CD14-positive monocyte (primary cell): ENCODE results near the gene SPATA9. TPM values are rescaled to one million over a fixed set of nuclear protein-coding genes. Genes with fewer than 3 reads are reported as not detected.

Experiments
- DNase-seq, 3 donors: peaks; one replicate each; pipeline ENCODE4 v3.0.0-alpha.2; 2011 to 2022
- H2AFZ ChIP-seq: 2 replicates; pipeline ENCODE4 v1.6.0; 2012; ENCODE audit warnings: mild to moderate bottlenecking, low read depth, low read length, inconsistent platforms; ENCODE audit not compliant: insufficient read depth, poor library complexity, severe bottlenecking
- H3K27ac ChIP-seq, 2 donors: 1 replicate in 1 of 2; 2 replicates in 1 of 2; pipeline ENCODE4 v1.5.1; 2012 to 2013; ENCODE audit warnings: low read length in 2 of 2, control low read depth in 1 of 2, inconsistent platforms in 1 of 2, low read depth in 1 of 2, mild to moderate bottlenecking in 1 of 2
- H3K27me3 ChIP-seq, 2 donors: one replicate each; pipeline versions ENCODE4 v1.6.0 to v1.6.1; 2011 to 2013; ENCODE audit warnings: low read length in 2 of 2; ENCODE audit not compliant: control insufficient read depth in 2 of 2, insufficient read depth in 2 of 2
- H3K36me3 ChIP-seq, 2 donors: replicated peaks in 1 of 2; 1 replicate in 1 of 2; 2 replicates in 1 of 2; pipeline versions ENCODE4 v1.5.1 to v1.6.1; 2012 to 2013; ENCODE audit warnings: low read length in 2 of 2, control low read depth in 1 of 2, inconsistent platforms in 1 of 2, mild to moderate bottlenecking in 1 of 2; ENCODE audit not compliant: insufficient read depth in 2 of 2, control insufficient read depth in 1 of 2
- H3K4me1 ChIP-seq, 2 donors: 1 replicate in 1 of 2; 2 replicates in 1 of 2; pipeline versions ENCODE4 v1.5.1 to v1.6.1; 2012 to 2013; ENCODE audit warnings: low read length in 2 of 2, control low read depth in 1 of 2, inconsistent platforms in 1 of 2, mild to moderate bottlenecking in 1 of 2, moderate library complexity in 1 of 2; ENCODE audit not compliant: insufficient read depth in 2 of 2, control insufficient read depth in 1 of 2
- H3K4me2 ChIP-seq: replicated peaks from 2 replicates; pipeline ENCODE3; 2012; ENCODE audit warnings: low read length, moderate library complexity, mild to moderate bottlenecking; ENCODE audit not compliant: poor library complexity, severe bottlenecking; ENCODE audit errors: extremely low read depth
- H3K4me3 ChIP-seq, 3 experiments: fragments of 200-600 bp in 1 of 3; sonication (generic) in 1 of 3; replicated peaks in 1 of 3; 1 replicate in 2 of 3; 2 replicates in 1 of 3; pipeline ENCODE4 v1.5.1; 2011 to 2013; ENCODE audit warnings: low read length in 3 of 3, mild to moderate bottlenecking in 3 of 3, control low read depth in 2 of 3, low read depth in 2 of 3, inconsistent platforms in 1 of 3, moderate library complexity in 1 of 3
- H3K79me2 ChIP-seq: 2 replicates; pipeline ENCODE4 v1.6.0; 2012; ENCODE audit warnings: mild to moderate bottlenecking, control low read depth, inconsistent platforms, low read length, moderate library complexity; ENCODE audit not compliant: insufficient read depth
- H3K9ac ChIP-seq: 2 replicates; pipeline ENCODE4 v1.6.0; 2017; ENCODE audit warnings: low read length, mild to moderate bottlenecking; ENCODE audit not compliant: insufficient read depth, poor library complexity, severe bottlenecking
- H3K9me3 ChIP-seq, 2 donors: replicated peaks in 1 of 2; 1 replicate in 1 of 2; 2 replicates in 1 of 2; pipeline versions ENCODE4 v1.5.1 to v1.6.1; 2012 to 2013; ENCODE audit warnings: low read length in 2 of 2, control low read depth in 1 of 2; ENCODE audit not compliant: control insufficient read depth in 1 of 2, insufficient read depth in 1 of 2
- H4K20me1 ChIP-seq: 2 replicates; pipeline ENCODE4 v1.6.0; 2012; ENCODE audit warnings: mild to moderate bottlenecking, low read length, control low read depth, moderate library complexity; ENCODE audit not compliant: insufficient read depth
- H3K27ac Mint-ChIP-seq, 7 donors: one replicate each; pipeline ENCODE4 v1.8.0; 2020; ENCODE audit warnings: mild to moderate bottlenecking in 7 of 7, mixed read lengths in 7 of 7, moderate library complexity in 6 of 7, inconsistent platforms in 2 of 7
- H3K27me3 Mint-ChIP-seq, 3 donors: one replicate each; pipeline ENCODE4 v1.8.0; 2021 to 2022; ENCODE audit warnings: low read depth in 3 of 3, mild to moderate bottlenecking in 3 of 3, mixed read lengths in 3 of 3, moderate library complexity in 3 of 3, inconsistent platforms in 1 of 3
- H3K36me3 Mint-ChIP-seq, 2 donors: one replicate each; pipeline ENCODE4 v1.8.0; 2020; ENCODE audit warnings: mixed read lengths in 2 of 2, inconsistent platforms in 1 of 2, mild to moderate bottlenecking in 1 of 2
- H3K4me1 Mint-ChIP-seq: one replicate; pipeline ENCODE4 v1.8.0; 2020; ENCODE audit warnings: mild to moderate bottlenecking, mixed read lengths
- H3K4me3 Mint-ChIP-seq, 2 donors: one replicate each; pipeline ENCODE4 v1.8.0; 2020; ENCODE audit warnings: mild to moderate bottlenecking in 2 of 2, mixed read lengths in 2 of 2, moderate library complexity in 1 of 2
- H3K9me3 Mint-ChIP-seq, 7 donors: one replicate each; pipeline ENCODE4 v1.8.0; 2020 to 2022; ENCODE audit warnings: mixed read lengths in 7 of 7, mild to moderate bottlenecking in 6 of 7, moderate library complexity in 6 of 7, inconsistent platforms in 2 of 7
- CTCF ChIP-seq: fragments of 200-600 bp; IDR thresholded peaks from one replicate; pipeline ENCODE4 v1.8.0; 2022; ENCODE audit warnings: antibody characterized with exemption, mild to moderate bottlenecking
- WGBS: methylation state at CpG from one replicate; pipeline ENCODE4 v1.1.5; 2013; ENCODE audit warnings: missing lambda C conversion rate; ENCODE audit not compliant: insufficient coverage; 5-methylcytosine and 5-hydroxymethylcytosine counted together
- intact Hi-C, 2 donors: fragments of 100-400 bp; cut with micrococcal nuclease; formaldehyde crosslinking; loops; one replicate each; pipeline versions ENCODE4 v1.15.0 to v1.15.1; 2023
- polyA plus RNA-seq, 3 donors: library from polyadenylated mRNA; depleted of rRNA in 1 of 3; unstranded in 2 of 3; stranded (reverse) in 1 of 3; fragments of 300-500 nt in 2 of 3; fragments of >200 nt in 1 of 3; fragmentation: Illumina TruSeq in 2 of 3; gene quantifications; 1 replicate in 2 of 3; 2 replicates in 1 of 3; pipeline ENCODE4 v1.2.3, GENCODE V29; 2012 to 2021

The SPATA9 gene
- polyA plus RNA-seq, 3 donors = not detected

DNA sequence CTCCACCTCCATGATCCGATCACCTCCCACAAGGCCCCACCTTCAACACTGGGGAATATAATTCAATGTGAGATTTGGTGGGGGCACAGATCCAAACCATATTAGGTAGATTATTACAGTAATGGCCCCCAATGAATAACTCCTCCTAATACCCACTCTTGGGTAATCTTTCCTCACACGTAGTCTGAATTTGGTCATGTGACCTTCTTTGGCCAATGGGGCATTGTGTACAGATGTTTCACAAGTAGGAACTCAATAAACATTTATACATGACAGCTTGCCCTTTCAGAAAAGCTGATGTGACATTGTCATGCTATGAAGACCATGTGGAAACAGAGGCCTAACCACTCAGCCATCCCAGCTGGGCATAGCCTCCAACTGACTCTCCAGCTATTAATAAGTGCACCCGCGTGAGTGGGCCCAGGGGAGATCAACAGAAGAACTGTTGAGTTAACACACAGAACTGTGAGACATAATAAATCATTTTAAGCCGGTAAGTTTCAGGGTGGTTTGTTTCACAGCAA, 52.3 kb downstream of the SPATA9 start:
- Histone ChIP-seq H2AFZ (no peak overlapping the region), H3K27ac (no peak overlapping the region), H3K9me3 (peaks cover 0 to 3% of the 10 kb centered on the region in 2 donors), H3K4me2 (no peak overlapping the region), H4K20me1 (no peaks in the 10 kb centered on the region), H3K9ac (no peak overlapping the region), H3K79me2 (no peaks in the 10 kb centered on the region), H3K4me3 (no peak overlapping the region), H3K36me3 (no peaks in the 10 kb centered on the region), H3K4me1 (peaks cover 0 to 7% of the 10 kb centered on the region in 2 donors), H3K27me3 (no peaks in the 10 kb centered on the region)
- TF ChIP-seq CTCF = no peak
- H3K27me3 Mint-ChIP-seq = peaks cover 2 to 4% (median 2%) of the 10 kb centered on the region in 3 donors
- H3K27ac Mint-ChIP-seq = no peak overlapping the region
- peaks cover 14% of the 10 kb centered on the region for H3K4me1 Mint-ChIP-seq
- peaks cover 0 to 9% (median 5%) of the 10 kb centered on the region in 7 donors for H3K9me3 Mint-ChIP-seq
- intact Hi-C loops = no loop called here
- DNase-seq = peak in 1 of 3 donors; percentile 11
- no peaks in the 10 kb centered on the region for H3K36me3 Mint-ChIP-seq
- no peak overlapping the region for H3K4me3 Mint-ChIP-seq
- WGBS = 89% methylated on average over 1 of the region's 5 CpGs

DNA sequence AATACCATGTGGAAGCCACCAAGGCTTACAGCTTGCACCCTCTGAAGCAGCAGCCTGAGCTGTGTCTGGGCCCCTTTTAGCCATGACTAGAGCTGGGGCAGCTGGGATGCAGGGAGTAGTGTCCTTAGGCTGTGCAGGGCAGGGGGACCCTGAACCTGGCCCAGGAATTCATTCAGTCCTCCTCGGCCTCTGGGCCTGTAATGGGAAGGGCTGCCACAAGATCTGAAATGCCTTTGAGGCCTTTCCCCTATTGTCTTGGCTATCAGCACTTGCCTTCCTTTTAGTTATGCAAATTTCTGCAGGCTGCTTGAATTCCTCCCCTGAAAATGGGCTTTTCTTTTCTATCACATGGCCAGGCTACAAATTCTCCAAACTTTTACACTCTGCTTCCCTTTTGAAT, 53.9 kb downstream of the SPATA9 start:
- Histone ChIP-seq H3K4me1 (peaks cover 0 to 7% of the 10 kb centered on the region in 2 donors), H4K20me1 (no peaks in the 10 kb centered on the region), H2AFZ (no peak overlapping the region), H3K9ac (no peak overlapping the region), H3K4me3 (no peak overlapping the region), H3K27me3 (no peaks in the 10 kb centered on the region), H3K36me3 (no peaks in the 10 kb centered on the region), H3K27ac (no peak overlapping the region), H3K79me2 (no peaks in the 10 kb centered on the region), H3K9me3 (peaks cover 0 to 3% of the 10 kb centered on the region in 2 donors), H3K4me2 (no peak overlapping the region)
- intact Hi-C loops = no loop called here
- WGBS = 100% methylated on average over 1 of the region's 1 CpG
- H3K36me3 Mint-ChIP-seq = no peaks in the 10 kb centered on the region
- DNase-seq = no peak
- H3K4me3 Mint-ChIP-seq = no peak overlapping the region
- no peak for TF ChIP-seq CTCF
- H3K4me1 Mint-ChIP-seq = peaks cover 14% of the 10 kb centered on the region
- H3K9me3 Mint-ChIP-seq = peaks cover 0 to 9% (median 5%) of the 10 kb centered on the region in 7 donors
- peaks cover 0 to 4% (median 2%) of the 10 kb centered on the region in 3 donors for H3K27me3 Mint-ChIP-seq
- H3K27ac Mint-ChIP-seq = no peak overlapping the region
